MM.1S (cell line): ENCODE data around the gene PADI2.

ENCODE experiments used
- DNase-seq: peaks from one replicate; pipeline ENCODE4 v3.0.0-alpha.2; 2015
- H2AFZ ChIP-seq: fragments of 300-600 bp; sonication (generic); 2 replicates; pipeline ENCODE4 v1.6.0; 2016; ENCODE audit warnings: antibody characterized with exemption, low read length
- H3F3A ChIP-seq: fragments of 300-600 bp; sonication (generic); 2 replicates; pipeline ENCODE4 v1.6.1; 2016; ENCODE audit warnings: mild to moderate bottlenecking, antibody characterized with exemption, low read length, moderate library complexity, mixed read lengths; ENCODE audit not compliant: insufficient read depth
- H3K27ac ChIP-seq: fragments of 300-600 bp; sonication (generic); 2 replicates; pipeline ENCODE4 v1.5.1; 2016; ENCODE audit warnings: mild to moderate bottlenecking, low read length
- H3K27me3 ChIP-seq: fragments of 300-600 bp; sonication (generic); replicated peaks from 2 replicates; pipeline ENCODE4 v1.6.0; 2016; ENCODE audit warnings: low read length; ENCODE audit not compliant: insufficient read depth
- H3K36me3 ChIP-seq: fragments of 300-600 bp; sonication (generic); replicated peaks from 2 replicates; pipeline ENCODE4 v1.6.1; 2016; ENCODE audit warnings: mild to moderate bottlenecking, low read length, mixed read lengths; ENCODE audit not compliant: insufficient read depth
- H3K4me1 ChIP-seq: fragments of 300-600 bp; sonication (generic); 2 replicates; pipeline ENCODE4 v1.6.1; 2016; ENCODE audit warnings: low read length, mixed read lengths
- H3K4me2 ChIP-seq: fragments of 300-600 bp; sonication (generic); 2 replicates; pipeline ENCODE4 v1.6.0; 2016; ENCODE audit warnings: low read depth, low read length
- H3K4me3 ChIP-seq: fragments of 300-600 bp; sonication (generic); 2 replicates; pipeline ENCODE4 v1.5.1; 2016; ENCODE audit warnings: low read length, mixed read lengths
- H3K79me2 ChIP-seq: fragments of 300-600 bp; sonication (generic); 2 replicates; pipeline ENCODE4 v1.6.1; 2016; ENCODE audit warnings: mixed run types, low read length, mixed read lengths
- H3K9ac ChIP-seq: fragments of 300-600 bp; sonication (generic); 2 replicates; pipeline ENCODE4 v1.6.1; 2016; ENCODE audit warnings: low read length, mixed read lengths
- H3K9me2 ChIP-seq: fragments of 300-600 bp; sonication (generic); replicated peaks from 2 replicates; pipeline ENCODE4 v1.6.1; 2016; ENCODE audit warnings: mild to moderate bottlenecking, low read length, mixed read lengths; ENCODE audit not compliant: insufficient read depth
- H3K9me3 ChIP-seq: fragments of 300-600 bp; sonication (generic); replicated peaks from 2 replicates; pipeline ENCODE4 v1.6.1; 2016; ENCODE audit warnings: mild to moderate bottlenecking, low read length, mixed read lengths; ENCODE audit not compliant: insufficient read depth
- H4K20me1 ChIP-seq: fragments of 300-600 bp; sonication (generic); 2 replicates; pipeline ENCODE4 v1.6.1; 2016; ENCODE audit warnings: mild to moderate bottlenecking, low read length, moderate library complexity, mixed read lengths; ENCODE audit not compliant: insufficient read depth
- EZH2 ChIP-seq: fragments of 300-600 bp; sonication (generic); optimal IDR thresholded peaks from 2 replicates; pipeline ENCODE3; 2017; ENCODE audit warnings: low read depth, mild to moderate bottlenecking, antibody characterized with exemption, low read length, mixed read lengths
- EZH2phosphoT487 ChIP-seq: fragments of 300-600 bp; sonication (generic); IDR thresholded peaks from 2 replicates; pipeline ENCODE4 v1.6.1; 2018; ENCODE audit warnings: antibody characterized with exemption, low read length
- TF ChIP-seq, protein P1 (sequence below): fragments of 300-600 bp; sonication (generic); IDR thresholded peaks from 2 replicates; pipeline ENCODE4 v1.5.1; 2016; ENCODE audit warnings: antibody characterized with exemption, low read length, mixed read lengths

PADI2 gene

GRCh38 chr1:17167041-17167785 is 48.0 kb upstream of the PADI2 start:
- H3F3A ChIP-seq = no peaks in the 10 kb centered on the region
- H3K4me1 ChIP-seq = no peaks in the 10 kb centered on the region
- H3K79me2 ChIP-seq = no peaks in the 10 kb centered on the region
- DNase-seq = no peak
- TF ChIP-seq, protein P1, sequence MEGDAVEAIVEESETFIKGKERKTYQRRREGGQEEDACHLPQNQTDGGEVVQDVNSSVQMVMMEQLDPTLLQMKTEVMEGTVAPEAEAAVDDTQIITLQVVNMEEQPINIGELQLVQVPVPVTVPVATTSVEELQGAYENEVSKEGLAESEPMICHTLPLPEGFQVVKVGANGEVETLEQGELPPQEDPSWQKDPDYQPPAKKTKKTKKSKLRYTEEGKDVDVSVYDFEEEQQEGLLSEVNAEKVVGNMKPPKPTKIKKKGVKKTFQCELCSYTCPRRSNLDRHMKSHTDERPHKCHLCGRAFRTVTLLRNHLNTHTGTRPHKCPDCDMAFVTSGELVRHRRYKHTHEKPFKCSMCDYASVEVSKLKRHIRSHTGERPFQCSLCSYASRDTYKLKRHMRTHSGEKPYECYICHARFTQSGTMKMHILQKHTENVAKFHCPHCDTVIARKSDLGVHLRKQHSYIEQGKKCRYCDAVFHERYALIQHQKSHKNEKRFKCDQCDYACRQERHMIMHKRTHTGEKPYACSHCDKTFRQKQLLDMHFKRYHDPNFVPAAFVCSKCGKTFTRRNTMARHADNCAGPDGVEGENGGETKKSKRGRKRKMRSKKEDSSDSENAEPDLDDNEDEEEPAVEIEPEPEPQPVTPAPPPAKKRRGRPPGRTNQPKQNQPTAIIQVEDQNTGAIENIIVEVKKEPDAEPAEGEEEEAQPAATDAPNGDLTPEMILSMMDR = no peak
- TF ChIP-seq EZH2phosphoT487 (no peak), EZH2 (no peak)
- H3K9ac ChIP-seq = no peak overlapping the region
- H3K9me2 ChIP-seq = no peaks in the 10 kb centered on the region
- H4K20me1 ChIP-seq = no peaks in the 10 kb centered on the region
- H3K4me2 ChIP-seq = no peak overlapping the region
- no peaks in the 10 kb centered on the region for H3K9me3 ChIP-seq
- no peak overlapping the region for H3K4me3 ChIP-seq
- H3K36me3 ChIP-seq = no peaks in the 10 kb centered on the region
- H3K27me3 ChIP-seq = peaks cover 81% of the 10 kb centered on the region
- no peak overlapping the region for H2AFZ ChIP-seq
- H3K27ac ChIP-seq = no peak overlapping the region

GRCh38 chr1:17165823-17166222 is 46.6 kb upstream of the PADI2 start:
- Histone ChIP-seq H3K36me3 (no peaks in the 10 kb centered on the region), H3K9ac (no peak overlapping the region), H3K4me1 (no peaks in the 10 kb centered on the region), H3K4me3 (no peak overlapping the region), H3K9me3 (no peaks in the 10 kb centered on the region), H3F3A (no peaks in the 10 kb centered on the region), H2AFZ (no peak overlapping the region), H3K79me2 (no peaks in the 10 kb centered on the region), H4K20me1 (no peaks in the 10 kb centered on the region), H3K27me3 (peaks cover 83% of the 10 kb centered on the region), H3K9me2 (no peaks in the 10 kb centered on the region), H3K27ac (no peak overlapping the region), H3K4me2 (no peak overlapping the region)
- no peak for DNase-seq
- TF ChIP-seq, protein P1 = no peak

DNA sequence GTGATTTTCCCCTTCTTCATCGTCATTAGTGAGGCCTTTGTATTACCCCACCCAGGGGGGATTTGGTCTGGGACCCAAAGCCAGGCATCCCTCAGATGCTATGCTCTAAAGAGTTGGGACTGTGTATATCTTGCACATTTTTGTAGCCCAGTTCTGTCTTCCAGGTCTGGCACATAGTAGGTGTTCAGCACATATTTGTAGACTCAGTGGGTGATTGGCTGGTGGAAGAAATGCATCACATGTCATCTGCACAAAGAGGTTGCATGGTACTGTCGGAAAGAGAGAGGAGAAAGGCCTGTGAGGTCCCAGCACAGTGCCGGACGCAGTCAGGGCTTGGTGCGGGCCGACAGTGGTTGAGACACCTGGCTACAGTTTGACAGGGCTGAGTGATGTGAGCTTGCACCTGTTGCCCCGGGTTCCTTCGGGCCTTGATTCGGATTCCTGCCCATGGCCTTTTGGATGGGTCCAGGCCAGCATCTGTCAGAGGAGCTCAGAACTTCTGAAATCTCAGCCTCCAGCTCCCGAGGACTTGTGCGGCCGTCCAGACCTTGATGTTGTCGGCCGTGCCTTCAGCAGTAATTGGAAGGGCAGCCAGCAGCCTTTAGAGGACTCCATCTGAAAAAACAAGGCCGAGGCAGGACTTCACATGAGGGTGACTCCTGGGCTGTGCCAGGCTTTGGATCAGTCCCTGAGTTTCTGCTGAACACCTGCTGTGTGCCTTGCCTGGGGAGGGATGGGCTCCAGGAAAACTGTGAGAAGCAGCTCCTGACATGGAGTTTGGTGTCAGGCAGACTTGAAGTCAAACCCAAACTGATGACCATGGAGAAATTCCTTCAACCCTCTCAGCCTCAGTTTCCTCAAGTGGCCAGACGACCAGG is 44.8 kb upstream of the PADI2 start:
- H3K27me3 ChIP-seq = peaks cover 81% of the 10 kb centered on the region
- no peak overlapping the region for H3K4me2 ChIP-seq
- no peak for TF ChIP-seq EZH2
- TF ChIP-seq, protein P1 = no peak
- no peaks in the 10 kb centered on the region for H3F3A ChIP-seq
- no peak overlapping the region for H3K27ac ChIP-seq
- H3K9me3 ChIP-seq = no peaks in the 10 kb centered on the region
- H4K20me1 ChIP-seq = no peaks in the 10 kb centered on the region
- H3K4me1 ChIP-seq = no peaks in the 10 kb centered on the region
- H2AFZ ChIP-seq = no peak overlapping the region
- H3K9ac ChIP-seq = no peak overlapping the region
- no peaks in the 10 kb centered on the region for H3K36me3 ChIP-seq
- H3K9me2 ChIP-seq = no peaks in the 10 kb centered on the region
- no peaks in the 10 kb centered on the region for H3K79me2 ChIP-seq
- DNase-seq = no peak
- no peak overlapping the region for H3K4me3 ChIP-seq
